ENCODE measurements around the gene CD40. TPM values are rescaled to one million over a fixed set of nuclear protein-coding genes. Genes with fewer than 3 reads are reported as not detected.

The CD40 gene
- total and polyA plus RNA-seq, 10 of the 15 experiments (the other 5 are each of a cell fraction or from before 2014, with no cell fraction given), result 40.8 to 193 (median 89.5) TPM

- Histone ChIP-seq H3K79me2 (ENCODE audit: control insufficient read depth, insufficient read depth, low read length) (no peaks in the 10 kb centered on the region), H2AFZ (ENCODE audit: control insufficient read depth, low read depth, low read length) (no peak overlapping the region), H3K4me3 (peak overlapping the region; percentile 11; the same call in 1 of the 2 replicates), H3K9ac (ENCODE audit: control insufficient read depth, insufficient read depth, low read length) (peak overlapping the region; percentile 11; the same call in 1 of the 2 replicates), H4K20me1 (ENCODE audit: control insufficient read depth, insufficient read depth) (no peaks in the 10 kb centered on the region), H3K27ac (ENCODE audit: control insufficient read depth, insufficient read depth) (peak overlapping the region; percentile 69), H3K27me3 (replicated peaks in 1 of 2; ENCODE audit: control insufficient read depth in 2 of 2, insufficient read depth in 2 of 2, low read length in 1 of 2) (no peaks in the 10 kb centered on the region), H3K9me3 (replicated peaks; ENCODE audit: control insufficient read depth, insufficient read depth, low read length) (no peaks in the 10 kb centered on the region), H3K4me2 (ENCODE audit: control insufficient read depth, insufficient read depth) (peak overlapping the region; percentile 66), H3K4me1 (ENCODE audit: control insufficient read depth, insufficient read depth, low read length) (peaks cover 37% of the 10 kb centered on the region), H3K36me3 (ENCODE audit: control insufficient read depth in 2 of 2, insufficient read depth in 2 of 2, low read length in 1 of 2) (no peaks in the 10 kb centered on the region)
- 88% methylated on average over 14 of the region's 14 CpGs for WGBS (ENCODE audit: insufficient coverage, insufficient replicate concordance, low lambda C conversion rate, missing lambda C conversion rate)
- ChIA-PET RAD21 (ENCODE audit: unreplicated experiment) (interaction anchor here (2.8 to 3.1 kb wide), 2 partner anchors 11 to 21 kb away, joined by 22 to 23 read pairs; no protein-coding TSS in a partner anchor), SMC1A (ENCODE audit: uncharacterized antibody, unreplicated experiment) (interaction anchor here (0.9 to 3.8 kb wide), 3 partner anchors 10 to 84 kb away, joined by 3 to 30 read pairs (median 7); partner anchors contain the start of gene CD40), CTCF (interaction anchor here (0.7 to 2.8 kb wide), 7 partner anchors 10 to 241 kb away, joined by 3 to 17 read pairs (median 10); partner anchors contain the start of gene CD40), POLR2A (interaction anchor here (1.9 to 3.6 kb wide), 2 partner anchors 9 to 12 kb away, joined by 13 to 19 read pairs; partner anchors contain the start of gene CD40)
- in situ Hi-C loops (cut with MboI) (no loop called here), intact Hi-C loops (cut with micrococcal nuclease; ENCODE audit: unreplicated experiment) (no loop called here)
- ATAC-seq (no peak), DNase-seq (ENCODE audit: low read depth, low spot score) (no peak), FAIRE-seq (no peak)
- no TSS peak for BruUV-seq (replicated peaks)
- TF ChIP-seq YY1 (IDR thresholded peaks at IDR 0.05; ENCODE audit: low read depth, low read length), result no peak
- TF ChIP-seq BCL3 (IDR thresholded peaks at IDR 0.05; ENCODE audit: borderline replicate concordance, insufficient read depth, low read depth, low read length, poor library complexity, severe bottlenecking), result peak; percentile 5
- peak; percentile 16; the same call in 1 of the 2 replicates for TF ChIP-seq LARP7 (IDR thresholded peaks at IDR 0.05)
- no peak for TF ChIP-seq TCF12 (IDR thresholded peaks at IDR 0.05; ENCODE audit: low read depth, low read length)
These were observed 9.1 kb upstream of the CD40 start for GRCh38 chr20:46108976-46109375.

Data from GM12878 (cell line).